ENCODE measurements around the gene CC2D1A.

Gene CC2D1A

DNA sequence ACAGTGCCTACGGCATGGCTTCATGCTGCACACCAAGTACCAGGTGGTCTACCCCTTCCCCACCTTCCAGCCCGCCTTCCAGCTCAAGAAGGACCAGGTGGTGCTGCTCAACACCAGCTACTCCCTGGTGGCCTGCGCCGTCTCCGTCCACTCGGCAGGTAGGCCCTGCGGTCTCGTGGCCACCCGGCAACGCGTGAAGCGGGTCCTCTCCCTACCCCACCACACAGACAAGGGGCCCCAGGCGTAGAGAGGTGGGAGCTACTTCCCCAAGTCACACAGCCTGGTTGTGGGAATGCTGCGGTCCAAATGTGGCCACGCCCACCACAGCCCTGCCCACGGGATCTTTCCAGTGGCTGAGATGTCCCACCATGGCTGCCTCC lies 50.4 kb downstream of the CC2D1A start:
- peaks cover 23% of the 10 kb centered on the region for H3K4me1 Mint-ChIP-seq
- H3K27me3 Mint-ChIP-seq: no peaks in the 10 kb centered on the region
- H3K27ac Mint-ChIP-seq: no peak overlapping the region
- H3K9me3 Mint-ChIP-seq: no peaks in the 10 kb centered on the region
- no peak for ATAC-seq
- peaks cover 31% of the 10 kb centered on the region for H3K36me3 Mint-ChIP-seq
- H3K4me3 Mint-ChIP-seq: no peak overlapping the region

DNA sequence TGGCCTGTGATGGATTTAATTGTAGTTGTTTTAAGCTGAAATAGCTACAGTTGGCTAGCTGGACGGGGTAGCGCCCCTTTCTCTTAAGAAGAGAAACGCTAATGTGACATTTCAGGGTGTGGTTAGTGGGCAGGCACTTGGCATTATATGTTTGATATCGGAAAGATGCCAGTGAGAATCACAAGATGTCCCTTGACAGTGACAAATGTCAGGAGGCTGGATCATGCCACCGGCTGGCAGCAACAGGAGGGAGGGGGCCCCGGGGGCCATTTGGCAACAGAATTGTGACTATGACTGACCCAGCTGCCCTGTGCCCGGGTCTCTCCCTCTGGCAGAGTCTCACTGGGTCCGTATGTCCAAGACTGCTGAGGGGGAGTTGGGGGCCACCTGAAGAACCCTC lies 51.0 kb downstream of the CC2D1A start:
- H3K36me3 Mint-ChIP-seq: peaks cover 35% of the 10 kb centered on the region
- H3K27ac Mint-ChIP-seq: no peak overlapping the region

DNA sequence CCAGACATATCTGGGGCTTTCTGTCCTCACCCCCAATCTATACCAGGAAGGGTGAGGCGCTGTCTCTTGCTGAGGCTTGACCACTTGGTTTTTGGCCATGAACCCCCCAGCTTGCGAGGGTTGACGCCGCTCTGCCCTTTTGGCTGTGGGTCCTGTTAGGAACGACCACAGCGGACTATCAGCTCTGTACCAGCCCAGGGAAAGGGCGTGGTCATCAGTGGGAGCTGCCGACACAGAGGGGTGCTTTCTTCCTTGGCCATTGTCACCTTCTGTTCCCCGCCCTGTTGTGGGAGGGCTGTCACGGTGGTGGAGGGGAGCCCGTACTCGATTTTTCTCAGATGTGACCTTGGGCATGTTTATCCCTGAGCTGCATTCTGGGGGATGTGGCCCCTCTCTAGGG lies 52.0 kb downstream of the CC2D1A start:
- Mint-ChIP-seq H3K9me3 (no peaks in the 10 kb centered on the region), H3K27me3 (no peaks in the 10 kb centered on the region), H3K27ac (no peak overlapping the region), H3K36me3 (peaks cover 35% of the 10 kb centered on the region), H3K4me3 (no peak overlapping the region), H3K4me1 (peaks cover 15% of the 10 kb centered on the region)
- ATAC-seq: no peak

More for the DNA sequence above, 51.0 kb downstream of the CC2D1A start:
- Mint-ChIP-seq H3K4me1 (peaks cover 16% of the 10 kb centered on the region), H3K27me3 (no peaks in the 10 kb centered on the region), H3K4me3 (no peak overlapping the region), H3K9me3 (no peaks in the 10 kb centered on the region)
- no peak for ATAC-seq

DNA sequence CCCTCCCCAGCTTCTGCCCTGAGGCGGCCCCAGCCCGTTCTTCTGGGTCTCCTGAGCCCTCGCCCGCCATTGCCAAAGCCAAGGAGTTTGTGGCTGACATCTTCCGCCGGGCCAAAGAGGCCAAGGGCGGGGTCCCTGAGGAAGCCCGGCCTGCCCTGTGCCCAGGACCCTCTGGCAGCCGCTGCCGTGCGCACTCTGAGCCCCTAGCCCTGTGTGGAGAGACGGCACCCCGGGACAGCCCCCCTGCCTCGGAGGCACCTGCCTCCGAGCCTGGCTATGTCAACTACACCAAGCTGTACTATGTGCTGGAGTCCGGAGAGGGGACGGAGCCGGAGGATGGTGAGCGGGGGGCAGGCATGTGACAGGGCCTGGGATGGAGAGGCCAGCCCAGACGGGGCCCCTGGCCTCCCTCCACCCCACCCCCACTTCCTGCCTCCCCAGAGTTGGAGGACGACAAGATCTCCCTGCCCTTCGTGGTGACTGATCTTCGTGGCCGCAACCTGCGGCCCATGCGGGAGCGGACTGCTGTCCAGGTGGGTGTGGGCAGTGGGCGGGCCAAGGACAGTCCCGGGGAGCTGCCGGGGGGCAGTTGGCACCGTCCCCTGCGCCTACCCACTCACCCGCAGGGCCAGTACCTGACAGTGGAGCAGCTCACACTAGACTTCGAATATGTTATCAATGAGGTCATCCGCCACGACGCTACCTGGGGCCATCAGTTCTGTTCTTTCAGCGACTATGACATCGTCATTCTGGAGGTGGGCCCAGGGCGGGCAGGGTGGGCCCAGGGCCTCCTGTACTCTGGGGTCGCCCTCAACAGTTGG lies 53.4 kb downstream of the CC2D1A start:
- H3K27ac Mint-ChIP-seq: no peak overlapping the region
- no peaks in the 10 kb centered on the region for H3K27me3 Mint-ChIP-seq
- no peak for ATAC-seq
- no peaks in the 10 kb centered on the region for H3K9me3 Mint-ChIP-seq
- H3K4me1 Mint-ChIP-seq: peaks cover 3% of the 10 kb centered on the region
- no peak overlapping the region for H3K4me3 Mint-ChIP-seq
- peaks cover 35% of the 10 kb centered on the region for H3K36me3 Mint-ChIP-seq

DNA sequence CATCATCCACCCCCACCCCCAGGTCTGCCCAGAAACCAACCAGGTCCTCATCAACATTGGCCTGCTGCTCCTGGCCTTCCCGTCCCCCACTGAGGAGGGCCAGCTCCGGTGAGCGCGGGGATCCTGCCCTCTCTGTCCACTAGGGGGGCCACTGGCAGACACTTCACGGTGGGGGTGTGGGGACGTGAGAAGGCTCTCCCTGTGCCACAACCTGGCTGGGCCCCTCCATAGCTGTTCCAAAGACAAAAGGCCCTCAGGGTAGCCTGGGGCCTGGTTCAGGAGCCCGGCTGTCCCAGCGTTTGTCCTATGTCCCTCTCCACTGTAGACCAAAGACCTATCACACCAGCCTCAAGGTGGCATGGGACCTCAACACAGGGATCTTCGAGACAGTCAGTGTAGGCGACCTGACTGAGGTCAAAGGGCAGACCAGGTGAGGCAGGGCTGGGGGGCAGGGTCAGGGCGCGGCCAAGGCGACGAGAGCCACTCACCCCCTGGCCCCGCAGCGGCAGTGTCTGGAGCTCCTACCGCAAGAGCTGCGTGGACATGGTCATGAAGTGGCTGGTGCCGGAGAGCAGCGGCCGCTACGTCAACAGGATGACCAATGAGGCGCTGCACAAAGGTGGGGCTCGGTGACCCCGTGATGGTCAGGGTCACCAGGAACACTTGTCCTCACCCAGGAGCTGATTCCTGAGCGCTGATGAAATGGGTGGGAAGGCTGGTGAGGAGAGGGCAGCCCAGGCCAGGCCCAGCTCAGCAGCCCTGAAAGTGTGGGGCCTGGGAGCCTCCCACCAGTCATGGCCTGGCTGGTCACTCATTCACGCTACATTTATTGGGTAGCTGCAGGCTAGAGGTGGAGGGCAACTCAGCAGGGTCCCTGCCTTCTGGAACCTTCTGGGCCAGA lies 54.2 kb downstream of the CC2D1A start:
- H3K27ac Mint-ChIP-seq: no peak overlapping the region
- H3K4me1 Mint-ChIP-seq: no peaks in the 10 kb centered on the region
- peak; percentile 46 for ATAC-seq
- H3K36me3 Mint-ChIP-seq: peaks cover 41% of the 10 kb centered on the region
- H3K4me3 Mint-ChIP-seq: no peak overlapping the region
- no peaks in the 10 kb centered on the region for H3K9me3 Mint-ChIP-seq
- H3K27me3 Mint-ChIP-seq: no peaks in the 10 kb centered on the region

DNA sequence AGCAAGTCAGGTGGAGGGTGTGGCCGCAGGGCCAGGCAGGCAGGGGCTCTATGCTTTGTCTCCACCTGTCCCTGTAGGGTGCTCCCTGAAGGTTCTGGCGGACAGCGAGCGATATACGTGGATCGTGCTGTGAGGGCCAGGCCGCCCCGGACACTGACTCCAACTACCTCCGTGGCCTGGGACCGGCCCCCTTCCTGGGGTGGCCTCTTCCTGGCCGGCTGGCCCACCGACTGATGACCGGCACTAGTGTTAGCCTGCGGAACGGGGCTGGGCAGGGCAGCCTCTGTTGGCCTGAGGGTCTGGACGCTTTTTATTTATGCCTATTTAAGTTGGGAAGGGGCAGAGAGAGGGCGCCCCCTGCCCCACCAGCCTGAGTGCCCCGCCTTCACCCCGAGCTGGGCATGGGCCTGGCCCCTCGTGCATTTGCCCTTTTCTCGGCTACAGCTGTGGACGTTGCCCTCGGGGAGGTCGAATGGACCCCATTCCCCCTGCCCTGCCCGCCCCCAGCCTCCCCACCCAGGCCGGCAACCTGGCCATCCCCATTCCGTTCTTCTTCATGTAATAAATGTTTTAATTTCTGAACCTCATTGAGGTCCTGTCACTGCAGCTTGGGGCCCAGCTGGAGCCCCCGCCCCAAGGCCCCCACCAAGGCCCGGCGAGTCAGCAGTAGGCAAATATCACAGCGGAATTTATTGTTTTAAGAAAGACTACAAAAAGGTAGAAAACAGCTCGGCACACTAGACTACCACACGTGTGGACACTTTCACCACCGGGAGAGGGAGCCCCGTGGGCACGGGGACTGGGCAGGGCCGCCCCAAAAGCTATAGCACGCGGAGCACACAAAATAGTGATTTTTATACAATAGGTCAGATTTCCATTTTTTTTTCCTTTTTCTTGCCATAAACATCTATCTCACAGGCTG lies 55.1 kb downstream of the CC2D1A start:
- no peak for ATAC-seq
- peaks cover 42% of the 10 kb centered on the region for H3K36me3 Mint-ChIP-seq
- H3K27ac Mint-ChIP-seq: no peak overlapping the region
- no peaks in the 10 kb centered on the region for H3K9me3 Mint-ChIP-seq
- H3K27me3 Mint-ChIP-seq: no peaks in the 10 kb centered on the region
- H3K4me1 Mint-ChIP-seq: no peaks in the 10 kb centered on the region
- no peak overlapping the region for H3K4me3 Mint-ChIP-seq

DNA sequence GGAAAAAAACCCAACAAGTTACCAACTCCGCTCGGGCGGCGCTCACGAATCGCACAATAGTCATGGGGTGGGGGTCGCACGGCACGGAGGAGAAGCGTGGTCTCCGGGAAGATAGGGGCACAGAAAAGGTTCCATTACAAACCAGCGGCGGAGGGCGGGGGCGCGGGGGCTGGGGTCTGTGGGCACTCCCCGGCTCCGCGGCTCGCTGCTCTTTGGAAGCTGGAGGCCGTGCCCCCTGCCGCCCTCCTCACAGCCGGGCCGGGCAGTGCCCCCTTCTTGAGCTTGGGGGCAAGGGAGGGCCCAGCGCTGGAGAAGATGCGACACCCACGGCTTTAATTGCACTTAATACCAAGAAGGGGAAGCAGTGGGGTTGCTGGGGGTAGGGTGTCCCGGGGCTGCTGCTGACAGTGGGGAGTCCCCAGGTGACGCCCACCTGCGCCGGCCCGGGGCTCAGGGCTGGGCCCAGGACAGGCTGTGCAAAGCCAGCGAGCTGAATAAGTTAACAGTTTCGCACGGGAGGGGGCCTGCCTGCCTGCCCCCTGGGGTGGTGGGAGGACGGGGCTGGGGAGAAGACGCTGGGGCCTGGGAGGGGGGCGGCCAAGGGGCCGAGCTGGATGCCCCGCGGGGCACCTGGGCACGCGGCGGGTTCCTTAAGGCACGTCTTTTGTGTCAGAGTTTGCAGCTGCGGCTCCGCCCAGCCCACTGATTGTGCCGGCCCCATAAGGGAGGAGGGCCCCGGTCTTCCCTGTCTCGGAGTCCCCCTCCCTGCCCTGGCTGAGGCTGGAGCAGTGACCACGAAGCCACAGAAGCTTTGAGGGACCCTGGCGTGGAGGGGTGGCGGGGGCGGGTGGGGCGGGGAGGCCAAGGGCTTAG lies 56.1 kb downstream of the CC2D1A start:
- no peak for ATAC-seq
- H3K9me3 Mint-ChIP-seq: no peaks in the 10 kb centered on the region
- peaks cover 34% of the 10 kb centered on the region for H3K36me3 Mint-ChIP-seq
- H3K4me3 Mint-ChIP-seq: no peak overlapping the region
- H3K27ac Mint-ChIP-seq: no peak overlapping the region
- no peaks in the 10 kb centered on the region for H3K4me1 Mint-ChIP-seq
- H3K27me3 Mint-ChIP-seq: no peaks in the 10 kb centered on the region

DNA sequence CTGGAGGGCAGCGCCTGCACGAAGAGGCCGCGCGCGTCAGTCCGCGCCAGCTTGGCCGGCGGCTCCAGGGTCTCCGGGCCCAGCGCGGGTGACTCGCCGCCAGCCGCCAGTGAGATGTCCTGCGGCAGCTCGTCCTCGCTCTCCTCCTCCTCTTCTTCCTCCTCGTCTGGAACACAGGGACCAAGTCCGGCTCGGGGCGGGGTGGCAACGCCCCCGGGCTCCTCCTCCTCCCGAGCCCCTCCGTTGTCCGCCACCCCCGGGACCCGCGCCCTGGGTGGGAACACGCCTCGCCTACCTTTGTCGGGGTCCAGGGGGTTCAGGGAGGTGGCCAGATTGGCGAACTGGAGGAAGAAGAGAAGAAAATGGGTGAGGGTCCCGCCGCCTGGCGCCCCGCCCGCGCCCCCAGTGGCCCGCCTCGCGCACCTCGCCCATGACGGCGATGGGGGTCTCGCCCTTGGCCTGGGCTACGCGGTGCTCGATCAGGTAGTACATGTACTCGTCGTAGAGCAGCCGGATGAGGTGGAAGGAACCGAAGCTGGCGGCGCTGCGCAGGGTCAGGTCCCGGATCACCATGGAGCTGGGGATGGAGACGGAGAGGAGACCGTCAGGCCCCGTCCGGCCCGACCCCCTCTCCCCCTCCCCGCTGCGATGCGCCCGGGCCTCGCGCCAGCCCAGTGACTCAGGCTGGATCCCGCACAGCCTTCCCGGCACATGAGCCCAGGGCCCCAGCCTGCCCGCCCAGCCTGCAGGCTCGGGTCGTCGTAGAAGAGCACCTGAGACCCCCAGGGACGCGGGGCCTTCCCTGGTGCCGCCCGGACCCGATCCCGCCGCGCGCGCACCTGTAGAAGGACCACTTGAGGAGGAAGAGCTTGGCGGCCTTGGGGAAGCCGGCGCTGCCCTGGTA lies 57.0 kb downstream of the CC2D1A start:
- no peaks in the 10 kb centered on the region for H3K9me3 Mint-ChIP-seq
- peak; percentile 2 for ATAC-seq
- no peaks in the 10 kb centered on the region for H3K27me3 Mint-ChIP-seq
- no peaks in the 10 kb centered on the region for H3K4me1 Mint-ChIP-seq
- no peak overlapping the region for H3K4me3 Mint-ChIP-seq
- H3K27ac Mint-ChIP-seq: no peak overlapping the region
- H3K36me3 Mint-ChIP-seq: peaks cover 31% of the 10 kb centered on the region

DNA sequence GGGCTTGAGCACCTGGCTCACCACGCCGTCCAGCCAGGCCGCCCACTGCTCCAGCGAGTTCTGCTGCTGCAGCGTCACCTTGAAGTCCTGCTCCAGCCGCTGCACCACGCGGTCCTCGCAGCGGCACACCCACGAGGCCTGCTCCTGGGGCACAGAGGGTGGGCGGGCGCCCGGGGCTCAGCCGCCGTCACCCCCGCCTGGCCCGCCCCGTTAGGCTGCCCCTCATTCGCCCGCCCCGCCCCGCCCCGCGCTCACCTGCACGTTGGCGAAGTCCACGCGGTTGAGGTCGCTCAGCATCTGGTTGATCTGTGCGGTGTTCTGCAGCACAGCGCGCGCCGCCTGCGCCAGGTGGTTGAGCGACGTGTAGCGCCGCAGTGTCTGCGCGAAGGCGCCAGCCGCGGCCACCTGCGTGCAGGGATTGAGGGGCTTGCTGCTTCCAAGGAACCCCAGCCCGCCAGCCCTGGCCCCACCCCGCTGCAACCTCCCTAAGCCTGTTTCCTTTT lies 57.7 kb downstream of the CC2D1A start:
- Mint-ChIP-seq H3K4me3 (no peak overlapping the region), H3K9me3 (no peaks in the 10 kb centered on the region), H3K36me3 (peaks cover 27% of the 10 kb centered on the region), H3K27me3 (no peaks in the 10 kb centered on the region), H3K27ac (no peak overlapping the region), H3K4me1 (no peaks in the 10 kb centered on the region)
- ATAC-seq: peak; percentile 2

DNA sequence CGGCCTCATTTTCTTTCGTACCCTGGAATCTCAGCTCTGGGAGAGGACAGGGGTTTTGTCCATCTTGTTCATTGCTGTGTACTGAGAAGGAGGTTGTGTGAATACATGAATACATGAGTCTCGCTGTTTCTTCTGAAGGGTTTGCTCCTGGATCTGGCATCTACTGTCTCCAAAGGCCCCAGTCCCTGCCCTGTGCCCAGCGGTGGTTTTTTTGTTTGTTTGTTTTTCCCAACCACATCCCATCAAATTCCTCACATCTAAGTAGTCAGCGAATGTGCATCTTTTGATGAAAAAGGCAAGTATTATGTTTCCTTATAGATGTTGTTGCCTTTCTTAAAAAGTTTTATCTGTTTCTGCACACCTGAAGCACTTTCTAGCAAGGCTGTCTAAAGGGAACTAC lies 58.8 kb downstream of the CC2D1A start:
- Mint-ChIP-seq H3K27me3 (no peaks in the 10 kb centered on the region), H3K4me3 (no peak overlapping the region), H3K9me3 (no peaks in the 10 kb centered on the region), H3K4me1 (no peaks in the 10 kb centered on the region), H3K36me3 (peaks cover 38% of the 10 kb centered on the region), H3K27ac (no peak overlapping the region)
- ATAC-seq: no peak

DNA sequence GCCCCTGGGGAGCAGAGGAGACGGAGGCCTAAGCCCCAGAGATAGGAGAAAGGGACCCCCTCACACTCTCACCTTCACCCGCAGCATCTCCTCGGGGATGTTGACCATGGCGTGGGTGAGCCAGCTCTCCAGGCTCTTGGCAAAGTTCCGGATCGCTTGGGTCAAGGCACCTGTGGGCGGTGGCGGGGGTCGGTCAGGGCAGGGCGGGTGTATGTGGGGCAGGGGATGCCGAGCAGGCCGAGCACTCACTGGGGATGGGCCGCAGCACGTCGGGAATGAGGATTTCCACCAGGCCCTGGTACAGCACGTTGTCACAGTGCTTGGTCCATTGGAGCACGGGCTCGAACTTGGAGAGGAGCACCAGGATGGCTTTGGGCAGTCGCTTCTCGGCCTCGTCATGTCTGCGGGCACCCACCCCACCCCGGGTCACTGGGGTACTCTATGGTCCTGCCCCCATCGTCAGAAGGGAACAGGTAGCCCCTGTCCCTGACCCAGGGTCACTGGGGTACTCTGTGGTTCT lies 59.4 kb downstream of the CC2D1A start:
- Mint-ChIP-seq H3K27ac (no peak overlapping the region), H3K27me3 (no peaks in the 10 kb centered on the region), H3K9me3 (no peaks in the 10 kb centered on the region), H3K4me3 (no peak overlapping the region), H3K4me1 (no peaks in the 10 kb centered on the region), H3K36me3 (peaks cover 33% of the 10 kb centered on the region)
- no peak for ATAC-seq

DNA sequence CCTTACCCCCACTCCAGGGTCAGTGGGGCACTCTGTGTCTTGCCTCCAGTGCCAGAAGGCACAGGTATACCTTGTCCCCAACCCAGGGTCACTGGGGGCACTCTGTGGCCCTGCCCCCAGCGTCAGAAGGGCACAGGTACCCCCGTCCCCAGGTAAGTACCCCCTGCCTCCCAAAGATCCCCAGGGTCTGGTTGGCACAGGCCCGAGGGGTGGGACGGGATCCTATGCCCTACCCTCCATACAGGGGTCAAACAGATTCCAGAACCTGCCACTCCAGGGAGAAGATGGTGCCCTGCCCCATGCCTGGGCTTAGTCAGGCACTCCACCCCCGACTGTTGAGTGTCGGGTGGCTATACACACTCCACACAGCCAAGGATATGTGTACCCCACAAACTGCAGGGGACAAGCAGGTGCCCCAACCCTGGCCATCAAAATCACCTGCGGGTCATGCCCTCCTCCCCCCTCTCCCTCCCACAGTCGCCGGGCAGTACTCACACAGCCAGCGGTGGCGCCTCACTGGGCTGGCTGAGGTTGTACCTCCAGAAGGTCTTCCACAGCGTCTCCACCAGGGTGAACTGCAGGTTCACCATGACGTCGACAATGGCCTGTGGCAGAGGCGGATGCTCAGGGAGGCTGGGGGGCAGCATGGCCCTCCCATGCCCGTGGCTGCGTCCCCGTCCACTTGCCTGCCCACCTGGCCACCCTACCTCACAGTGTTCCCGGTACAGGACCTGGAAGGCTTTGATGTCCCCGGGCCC lies 60.1 kb downstream of the CC2D1A start:
- ATAC-seq: no peak
- H3K9me3 Mint-ChIP-seq: no peaks in the 10 kb centered on the region
- H3K27ac Mint-ChIP-seq: no peak overlapping the region
- no peaks in the 10 kb centered on the region for H3K27me3 Mint-ChIP-seq
- H3K4me3 Mint-ChIP-seq: no peak overlapping the region
- H3K36me3 Mint-ChIP-seq: peaks cover 27% of the 10 kb centered on the region
- H3K4me1 Mint-ChIP-seq: no peaks in the 10 kb centered on the region

Data from stimulated activated memory B cell treated with anti-CD40 and anti-IgM and Interleukin-4, amounts not matched to agents 10 μg/mL and 1 μg/mL and 100 μg/mL, for 72 hours (primary cell).